RWPE2 (cell line): Measurements from ENCODE around the gene NFE2L3.
A peak's percentile ranks its signal among the peaks of the same experiment; 100 is the strongest.

Source experiments
- ATAC-seq: fragments of 200-7000 bp; cut with Tn5 transposase; 3 replicates; pipeline ENCODE4 v1.9.1; 2021; ENCODE audit warnings: low read depth
- DNase-seq: peaks from one replicate; pipeline ENCODE4 v3.0.0-alpha.2; 2020; ENCODE audit warnings: low spot score
- H3K27ac ChIP-seq: fragments of 450-650 bp; 2 replicates; pipeline ENCODE4 v1.5.1; 2017; ENCODE audit warnings: mild to moderate bottlenecking; ENCODE audit not compliant: poor library complexity, severe bottlenecking
- H3K27me3 ChIP-seq: fragments of 250-450 bp; sonication (Bioruptor Pico); 2 replicates; pipeline ENCODE4 v1.5.1; 2021; ENCODE audit warnings: mild to moderate bottlenecking, moderate library complexity; ENCODE audit not compliant: insufficient read depth, poor library complexity, severe bottlenecking
- H3K36me3 ChIP-seq: fragments of 250-450 bp; sonication (Bioruptor Pico); 2 replicates; pipeline ENCODE4 v1.5.1; 2020; ENCODE audit warnings: low read depth, mild to moderate bottlenecking, moderate library complexity
- H3K4me1 ChIP-seq: fragments of 250-450 bp; sonication (Bioruptor Pico); 2 replicates; pipeline ENCODE4 v1.5.1; 2021; ENCODE audit warnings: mild to moderate bottlenecking, moderate library complexity; ENCODE audit not compliant: insufficient read depth, poor library complexity, severe bottlenecking
- H3K4me3 ChIP-seq: fragments of 250-450 bp; sonication (Bioruptor Pico); 2 replicates; pipeline ENCODE4 v1.5.1; 2021; ENCODE audit warnings: mild to moderate bottlenecking, moderate library complexity; ENCODE audit not compliant: severe bottlenecking
- H3K9me3 ChIP-seq: fragments of 250-450 bp; sonication (Bioruptor Pico); 2 replicates; pipeline ENCODE4 v1.5.1; 2021; ENCODE audit warnings: mild to moderate bottlenecking, moderate library complexity; ENCODE audit not compliant: severe bottlenecking
- TF ChIP-seq, protein P1 (sequence below): fragments of 450-650 bp; IDR thresholded peaks from one replicate; pipeline ENCODE4 v1.5.1; 2017; ENCODE audit warnings: mild to moderate bottlenecking, moderate library complexity; ENCODE audit not compliant: poor library complexity, severe bottlenecking

NFE2L3 gene

DNA sequence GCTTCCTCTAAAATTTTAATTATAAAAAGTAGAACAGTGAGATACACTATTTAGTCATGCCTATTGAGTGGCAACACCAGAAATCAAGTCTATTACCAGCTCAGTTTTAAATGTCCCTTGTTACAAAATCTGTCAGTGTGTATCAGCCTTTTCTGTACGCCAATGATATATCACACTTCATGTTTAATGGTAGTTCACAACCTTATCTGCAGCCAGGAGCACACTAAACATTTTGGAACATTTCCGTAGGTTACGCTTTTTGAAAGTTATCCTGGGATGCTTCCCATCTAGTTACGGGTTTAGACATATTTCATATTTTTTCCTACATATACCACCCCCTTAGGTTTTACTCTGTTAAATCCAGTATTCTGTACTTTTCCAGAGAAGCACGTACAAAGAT lies 43.2 kb downstream of the NFE2L3 start:
- no peak for ATAC-seq
- TF ChIP-seq, protein P1, sequence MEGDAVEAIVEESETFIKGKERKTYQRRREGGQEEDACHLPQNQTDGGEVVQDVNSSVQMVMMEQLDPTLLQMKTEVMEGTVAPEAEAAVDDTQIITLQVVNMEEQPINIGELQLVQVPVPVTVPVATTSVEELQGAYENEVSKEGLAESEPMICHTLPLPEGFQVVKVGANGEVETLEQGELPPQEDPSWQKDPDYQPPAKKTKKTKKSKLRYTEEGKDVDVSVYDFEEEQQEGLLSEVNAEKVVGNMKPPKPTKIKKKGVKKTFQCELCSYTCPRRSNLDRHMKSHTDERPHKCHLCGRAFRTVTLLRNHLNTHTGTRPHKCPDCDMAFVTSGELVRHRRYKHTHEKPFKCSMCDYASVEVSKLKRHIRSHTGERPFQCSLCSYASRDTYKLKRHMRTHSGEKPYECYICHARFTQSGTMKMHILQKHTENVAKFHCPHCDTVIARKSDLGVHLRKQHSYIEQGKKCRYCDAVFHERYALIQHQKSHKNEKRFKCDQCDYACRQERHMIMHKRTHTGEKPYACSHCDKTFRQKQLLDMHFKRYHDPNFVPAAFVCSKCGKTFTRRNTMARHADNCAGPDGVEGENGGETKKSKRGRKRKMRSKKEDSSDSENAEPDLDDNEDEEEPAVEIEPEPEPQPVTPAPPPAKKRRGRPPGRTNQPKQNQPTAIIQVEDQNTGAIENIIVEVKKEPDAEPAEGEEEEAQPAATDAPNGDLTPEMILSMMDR, result no peak
- H3K9me3 ChIP-seq, result no peaks in the 10 kb centered on the region
- H3K36me3 ChIP-seq, result peaks cover 100% of the 10 kb centered on the region
- H3K4me3 ChIP-seq, result no peak overlapping the region
- peaks cover 29% of the 10 kb centered on the region for H3K4me1 ChIP-seq
- no peak for DNase-seq
- H3K27ac ChIP-seq, result peak overlapping the region; percentile 2
- no peaks in the 10 kb centered on the region for H3K27me3 ChIP-seq

DNA sequence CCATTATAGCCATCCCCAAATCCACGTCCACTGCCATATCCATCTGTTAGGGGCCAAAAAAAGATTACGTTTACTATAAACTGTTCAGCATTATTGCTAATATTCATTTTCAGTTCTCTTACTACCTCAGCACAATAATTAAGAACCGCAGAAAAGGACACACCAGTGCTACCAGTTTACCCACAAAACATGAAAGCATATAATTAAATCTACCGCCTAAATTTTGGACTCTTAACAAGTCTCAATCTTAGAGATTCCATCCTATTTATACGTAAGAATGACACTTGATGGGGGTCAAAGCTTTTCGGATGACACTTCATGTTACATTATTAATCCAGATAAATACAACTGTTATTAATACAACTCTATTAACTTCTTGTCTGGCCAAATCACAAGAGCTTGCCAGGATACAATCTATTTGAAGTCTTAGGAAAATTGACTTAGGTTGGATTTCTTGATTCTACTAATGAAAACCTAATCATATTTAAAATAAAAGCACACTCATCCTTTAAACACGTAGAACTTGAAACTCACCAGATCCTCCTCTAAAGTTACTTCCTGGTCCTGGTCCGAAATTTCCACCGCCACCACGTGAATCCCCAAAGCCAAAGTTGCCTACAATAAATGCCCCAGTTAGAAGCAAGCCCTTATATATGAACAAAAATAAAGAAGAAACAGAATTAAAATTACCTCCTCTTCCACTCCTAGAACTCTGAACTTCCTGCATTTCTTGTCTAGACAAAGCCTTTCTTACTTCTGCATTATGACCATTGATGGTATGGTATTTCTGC lies 44.1 kb downstream of the NFE2L3 start:
- peak overlapping the region; percentile 90 for H3K27ac ChIP-seq
- no peaks in the 10 kb centered on the region for H3K9me3 ChIP-seq
- no peak for DNase-seq
- no peaks in the 10 kb centered on the region for H3K27me3 ChIP-seq
- peaks cover 94% of the 10 kb centered on the region for H3K36me3 ChIP-seq
- TF ChIP-seq, protein P1, result no peak
- no peak overlapping the region for H3K4me3 ChIP-seq
- no peak for ATAC-seq
- peaks cover 29% of the 10 kb centered on the region for H3K4me1 ChIP-seq

DNA sequence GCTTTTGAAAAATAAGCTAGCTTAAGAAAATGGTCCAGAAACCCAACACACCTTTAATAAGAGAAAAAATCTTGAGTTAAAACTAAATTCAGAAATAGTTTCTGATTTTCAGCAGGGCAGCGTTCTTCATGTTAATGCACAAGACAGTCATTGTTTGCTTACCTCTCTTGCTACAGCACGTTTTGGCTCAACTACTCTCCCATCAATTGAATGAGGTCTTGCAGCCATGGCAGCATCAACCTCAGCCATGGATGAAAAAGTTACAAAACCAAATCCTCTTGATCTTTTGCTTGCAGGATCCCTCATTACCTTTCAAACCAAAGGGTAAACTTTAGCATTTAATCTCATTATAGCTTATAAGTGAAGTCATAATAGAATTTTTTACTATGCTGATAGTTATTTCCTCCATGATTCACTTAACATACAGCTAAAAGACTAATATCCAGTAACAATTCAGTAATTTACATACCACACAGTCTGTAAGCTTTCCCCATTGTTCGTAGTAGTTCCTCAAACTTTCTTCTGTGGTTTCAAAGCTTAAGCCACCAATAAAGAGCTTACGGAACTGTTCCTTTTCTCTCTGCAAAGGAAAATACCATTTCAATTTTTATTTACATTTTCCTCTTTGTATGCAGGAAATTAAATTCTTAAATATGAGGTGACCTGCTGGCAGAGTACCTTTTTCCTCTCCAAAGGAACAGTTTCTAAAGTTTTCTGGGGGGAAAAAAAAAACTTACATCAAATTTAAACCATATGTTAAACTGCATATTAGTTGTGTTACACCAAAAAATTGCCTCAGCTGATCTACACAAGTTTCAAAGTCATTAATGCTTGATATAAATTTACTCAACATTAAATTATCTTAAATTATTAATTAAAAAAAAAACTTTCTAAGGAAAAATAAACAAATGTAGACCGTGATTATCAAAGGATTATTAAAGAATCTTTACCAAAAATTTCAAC lies 45.4 kb downstream of the NFE2L3 start:
- peaks cover 80% of the 10 kb centered on the region for H3K36me3 ChIP-seq
- TF ChIP-seq, protein P1, result no peak
- peak overlapping the region; percentile 90 for H3K27ac ChIP-seq
- peak overlapping the region; percentile 97 for H3K4me3 ChIP-seq
- no peaks in the 10 kb centered on the region for H3K9me3 ChIP-seq
- peaks cover 29% of the 10 kb centered on the region for H3K4me1 ChIP-seq
- no peaks in the 10 kb centered on the region for H3K27me3 ChIP-seq
- ATAC-seq (no peak), DNase-seq (no peak)

DNA sequence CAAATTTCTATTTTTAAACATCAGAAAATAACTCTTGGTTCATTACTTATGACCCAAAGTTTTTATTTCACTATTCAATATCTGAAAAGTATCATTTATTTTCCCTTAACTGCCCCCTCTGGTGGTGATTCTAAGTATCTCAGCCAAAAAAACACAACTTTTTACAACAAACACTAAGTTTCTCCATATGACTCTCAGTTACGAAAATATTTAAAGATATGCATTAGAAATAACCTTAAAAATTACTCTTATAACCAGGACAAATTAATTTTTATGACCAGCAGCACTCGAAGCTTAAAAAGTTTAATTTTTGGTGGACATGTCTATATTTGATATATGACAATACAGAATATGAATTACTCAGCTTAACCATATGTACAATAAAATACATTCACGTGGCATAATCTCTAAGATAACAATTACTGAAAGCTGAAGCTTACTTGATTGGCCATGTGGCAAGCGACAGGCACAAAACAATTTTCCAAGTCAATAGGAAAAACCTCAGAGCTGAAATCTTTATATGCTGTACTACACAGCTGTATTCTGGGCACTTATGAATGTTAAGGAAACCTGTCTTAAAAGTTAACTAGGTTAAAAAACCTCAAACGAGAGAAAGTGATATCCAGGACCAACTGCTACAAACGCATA lies 46.3 kb downstream of the NFE2L3 start:
- ATAC-seq (no peak), DNase-seq (no peak)
- H3K9me3 ChIP-seq, result no peaks in the 10 kb centered on the region
- H3K27me3 ChIP-seq, result no peaks in the 10 kb centered on the region
- peaks cover 78% of the 10 kb centered on the region for H3K36me3 ChIP-seq
- peaks cover 29% of the 10 kb centered on the region for H3K4me1 ChIP-seq
- TF ChIP-seq, protein P1, result peak; percentile 86
- peak overlapping the region; percentile 90 for H3K27ac ChIP-seq
- H3K4me3 ChIP-seq, result peak overlapping the region; percentile 97
